OCI-LY1 (cell line): ENCODE measurements around the gene CMTM1.

ENCODE experiments used
- H2AFZ ChIP-seq: fragments of 200-600 bp; sonication (generic), shearing (Covaris generic); 2 replicates; pipeline ENCODE4 v1.6.0; 2014; ENCODE audit warnings: antibody characterized with exemption, mild to moderate bottlenecking, low read length
- H3F3A ChIP-seq: fragments of 200-600 bp; sonication (generic), shearing (Covaris generic); 2 replicates; pipeline ENCODE4 v1.6.0; 2014; ENCODE audit warnings: mild to moderate bottlenecking, antibody characterized with exemption, low read length, moderate library complexity; ENCODE audit not compliant: insufficient read depth
- H3K27ac ChIP-seq: fragments of 200-600 bp; sonication (generic); 2 replicates; pipeline ENCODE4 v1.5.1; 2014; ENCODE audit warnings: low read length, mixed run types, mild to moderate bottlenecking, low read depth; ENCODE audit not compliant: poor library complexity, severe bottlenecking
- H3K27me3 ChIP-seq: fragments of 200-600 bp; sonication (generic); 2 replicates; pipeline ENCODE4 v1.6.0; 2014; ENCODE audit warnings: antibody characterized with exemption, mild to moderate bottlenecking, low read length, moderate library complexity; ENCODE audit not compliant: insufficient read depth
- H3K36me3 ChIP-seq: fragments of 200-600 bp; sonication (generic); 2 replicates; pipeline ENCODE4 v1.6.1; 2014; ENCODE audit warnings: mild to moderate bottlenecking, antibody characterized with exemption, low read length, moderate library complexity, mixed read lengths; ENCODE audit not compliant: insufficient read depth
- H3K4me1 ChIP-seq: fragments of 200-600 bp; sonication (generic); 2 replicates; pipeline ENCODE4 v1.5.1; 2014; ENCODE audit warnings: mild to moderate bottlenecking, low read length, moderate library complexity; ENCODE audit not compliant: insufficient read depth, severe bottlenecking
- H3K4me2 ChIP-seq: fragments of 200-600 bp; sonication (generic), shearing (Covaris generic); 2 replicates; pipeline ENCODE4 v1.6.1; 2014; ENCODE audit warnings: low read length
- H3K4me3 ChIP-seq: fragments of 200-600 bp; sonication (generic); 2 replicates; pipeline ENCODE4 v1.5.1; 2014; ENCODE audit warnings: low read length, low read depth, mild to moderate bottlenecking, mixed read lengths; ENCODE audit not compliant: poor library complexity, severe bottlenecking
- H3K79me2 ChIP-seq: fragments of 200-600 bp; shearing (Covaris generic); 2 replicates; pipeline ENCODE4 v1.6.1; 2016; ENCODE audit warnings: mixed run types, low read length, mixed read lengths; ENCODE audit not compliant: insufficient read depth
- H3K9ac ChIP-seq: fragments of 200-600 bp; sonication (generic), shearing (Covaris generic); 2 replicates; pipeline ENCODE4 v1.6.1; 2014; ENCODE audit warnings: mild to moderate bottlenecking, low read length, mixed read lengths
- H3K9me2 ChIP-seq: fragments of 200-600 bp; sonication (generic), shearing (Covaris generic); 2 replicates; pipeline ENCODE4 v1.6.1; 2014; ENCODE audit warnings: low read depth, mild to moderate bottlenecking, low read length, mixed read lengths
- H3K9me3 ChIP-seq: fragments of 200-600 bp; shearing (Covaris generic); 2 replicates; pipeline ENCODE4 v1.6.1; 2014; ENCODE audit warnings: low read length, mixed read lengths
- H4K20me1 ChIP-seq: fragments of 200-600 bp; sonication (generic), shearing (Covaris generic); 2 replicates; pipeline ENCODE4 v1.6.0; 2016; ENCODE audit warnings: mild to moderate bottlenecking, low read length; ENCODE audit not compliant: insufficient read depth
- CTCF ChIP-seq: fragments of 200-600 bp; sonication (generic), shearing (Covaris generic); IDR thresholded peaks from 2 replicates; pipeline ENCODE4 v1.5.1; 2017; ENCODE audit warnings: mild to moderate bottlenecking, antibody characterized with exemption, low read length, moderate library complexity, mixed read lengths
- EZH2 ChIP-seq: fragments of 200-600 bp; sonication (generic), shearing (Covaris generic); IDR thresholded peaks from 2 replicates; pipeline ENCODE4 v1.8.0; 2017; ENCODE audit warnings: borderline replicate concordance, mixed run types, mild to moderate bottlenecking, antibody characterized with exemption, low read length, moderate library complexity, mixed read lengths

CMTM1 gene

GRCh38 chr16:66521252-66521713, 45.0 kb upstream of the CMTM1 start:
- Histone ChIP-seq H3K36me3 (no peaks in the 10 kb centered on the region), H3K27me3 (no peaks in the 10 kb centered on the region), H3K9me3 (no peaks in the 10 kb centered on the region), H3K4me3 (no peak overlapping the region), H3K4me2 (peak overlapping the region; percentile 0; the same call in 1 of the 2 replicates), H3K9ac (no peak overlapping the region), H3K27ac (peak overlapping the region; percentile 81), H3K79me2 (no peaks in the 10 kb centered on the region), H3F3A (no peaks in the 10 kb centered on the region), H3K9me2 (no peaks in the 10 kb centered on the region), H4K20me1 (no peaks in the 10 kb centered on the region), H3K4me1 (peaks cover 82% of the 10 kb centered on the region), H2AFZ (no peak overlapping the region)
- TF ChIP-seq EZH2 (no peak), CTCF (no peak)

- H3K9me3 ChIP-seq: no peaks in the 10 kb centered on the region
- no peak overlapping the region for H2AFZ ChIP-seq
- H3K9me2 ChIP-seq: no peaks in the 10 kb centered on the region
- H3K27me3 ChIP-seq: no peaks in the 10 kb centered on the region
- H3K9ac ChIP-seq: no peak overlapping the region
- no peaks in the 10 kb centered on the region for H4K20me1 ChIP-seq
- H3K4me3 ChIP-seq: no peak overlapping the region
- no peaks in the 10 kb centered on the region for H3K79me2 ChIP-seq
- peak overlapping the region; percentile 81 for H3K27ac ChIP-seq
- H3K4me1 ChIP-seq: peaks cover 82% of the 10 kb centered on the region
- TF ChIP-seq CTCF (no peak), EZH2 (no peak)
- no peak overlapping the region for H3K4me2 ChIP-seq
- H3F3A ChIP-seq: no peaks in the 10 kb centered on the region
- H3K36me3 ChIP-seq: no peaks in the 10 kb centered on the region
These were observed 44.1 kb upstream of the CMTM1 start for GRCh38 chr16:66521951-66522771.

DNA sequence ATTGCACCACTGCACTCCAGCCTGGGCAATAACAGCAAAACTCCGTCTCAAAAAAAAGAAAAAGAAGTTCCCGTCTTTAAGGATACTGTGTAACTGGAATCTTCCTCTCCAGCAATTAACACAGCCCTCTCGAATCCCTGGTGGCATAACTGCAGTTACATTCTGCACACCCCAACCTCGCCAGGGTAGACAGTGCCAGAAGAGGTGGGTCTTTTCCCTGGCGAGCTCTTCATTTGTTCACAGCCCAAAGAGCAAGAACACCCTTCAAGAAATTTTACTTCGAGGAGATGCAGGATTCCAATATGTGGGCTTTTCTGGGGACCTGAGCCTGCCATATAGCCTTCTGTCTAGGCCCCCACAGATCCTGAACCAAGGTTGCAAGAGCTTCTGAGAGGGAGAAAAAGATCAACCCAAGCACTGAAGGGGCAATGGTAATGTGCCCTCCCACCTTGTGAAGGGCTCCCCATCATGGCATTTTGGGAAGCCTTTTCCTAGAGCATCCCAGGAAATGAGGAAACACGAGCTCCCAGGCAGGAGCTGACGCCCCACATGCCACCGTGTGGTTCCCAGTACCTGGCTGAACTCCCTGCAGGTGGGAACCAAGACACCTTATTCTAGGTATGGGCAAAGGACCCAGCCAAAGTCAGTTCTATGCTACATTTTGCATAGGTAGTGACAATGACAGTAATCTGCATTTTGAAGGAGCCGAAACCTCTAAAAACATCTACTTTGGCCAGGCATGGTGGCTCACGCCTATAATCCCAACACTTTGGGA, 43.2 kb upstream of the CMTM1 start:
- peak overlapping the region; percentile 94 for H3K27ac ChIP-seq
- H3K4me2 ChIP-seq: peak overlapping the region; percentile 40; the same call in 1 of the 2 replicates

More for the DNA sequence above, 43.2 kb upstream of the CMTM1 start:
- no peak overlapping the region for H2AFZ ChIP-seq
- no peak overlapping the region for H3K4me3 ChIP-seq
- TF ChIP-seq CTCF (no peak), EZH2 (no peak)
- H3K27me3 ChIP-seq: no peaks in the 10 kb centered on the region
- no peaks in the 10 kb centered on the region for H3K79me2 ChIP-seq
- no peaks in the 10 kb centered on the region for H3K36me3 ChIP-seq
- no peaks in the 10 kb centered on the region for H3K9me2 ChIP-seq
- H3F3A ChIP-seq: no peaks in the 10 kb centered on the region
- no peaks in the 10 kb centered on the region for H3K9me3 ChIP-seq
- H4K20me1 ChIP-seq: no peaks in the 10 kb centered on the region
- peaks cover 73% of the 10 kb centered on the region for H3K4me1 ChIP-seq
- H3K9ac ChIP-seq: no peak overlapping the region; the same call in 1 of the 2 replicates
